ENCODE data around the gene DNMT1.

DNMT1 gene

DNA sequence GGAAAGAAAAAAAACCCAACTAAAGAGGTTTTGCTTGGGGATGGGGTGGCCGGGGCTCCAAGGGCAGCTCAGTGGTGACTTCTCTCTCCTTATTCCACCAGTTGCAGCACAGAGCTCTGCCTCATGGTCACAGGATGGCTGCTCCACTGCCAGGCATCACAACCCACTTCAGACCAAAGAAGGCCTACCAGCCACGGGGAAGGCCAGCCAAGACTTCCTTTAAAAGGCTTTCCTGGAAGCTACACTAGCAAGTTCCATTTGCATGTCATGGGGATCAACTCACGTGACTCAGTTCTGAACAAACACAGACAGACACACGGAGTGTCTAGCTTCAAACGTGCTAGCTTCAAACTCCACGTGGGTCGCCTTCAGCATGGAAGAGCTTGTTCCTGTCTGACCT, 61.8 kb downstream of the DNMT1 start:
- ATAC-seq = no peak
- TF ChIP-seq TSHZ2 (CRISPR knock-in tag; IDR thresholded peaks at IDR 0.05) (no peak), PATZ1 (CRISPR knock-in tag; IDR thresholded peaks at IDR 0.05; ENCODE audit: borderline replicate concordance) (no peak), CSRNP3 (CRISPR knock-in tag; IDR thresholded peaks at IDR 0.05) (no peak), ZNF70 (CRISPR knock-in tag; IDR thresholded peaks at IDR 0.05) (no peak), OSR1 (CRISPR knock-in tag; IDR thresholded peaks at IDR 0.05) (no peak), SNAI2 (CRISPR knock-in tag; IDR thresholded peaks at IDR 0.05) (no peak), ZNF565 (CRISPR knock-in tag; conservative IDR thresholded peaks at IDR 0.05; ENCODE audit: low read depth) (no peak), ZC3H10 (CRISPR knock-in tag; IDR thresholded peaks at IDR 0.05) (no peak), ZFP30 (CRISPR knock-in tag; IDR thresholded peaks at IDR 0.05) (no peak), TCF4 (CRISPR knock-in tag; IDR thresholded peaks at IDR 0.05; ENCODE audit: borderline replicate concordance) (no peak), PPARA (CRISPR knock-in tag; IDR thresholded peaks at IDR 0.05; ENCODE audit: borderline replicate concordance) (no peak), CSDC2 (CRISPR knock-in tag; IDR thresholded peaks at IDR 0.05) (no peak), TOX (CRISPR knock-in tag; IDR thresholded peaks at IDR 0.05; ENCODE audit: borderline replicate concordance) (no peak), BACH2 (CRISPR knock-in tag; IDR thresholded peaks at IDR 0.05; ENCODE audit: borderline replicate concordance) (no peak), ZFP3 (CRISPR knock-in tag; IDR thresholded peaks at IDR 0.05) (no peak), GLIS3 (CRISPR knock-in tag; IDR thresholded peaks at IDR 0.05) (no peak), RARB (CRISPR knock-in tag; IDR thresholded peaks at IDR 0.05) (no peak)
- TF ChIP-seq, protein P1, sequence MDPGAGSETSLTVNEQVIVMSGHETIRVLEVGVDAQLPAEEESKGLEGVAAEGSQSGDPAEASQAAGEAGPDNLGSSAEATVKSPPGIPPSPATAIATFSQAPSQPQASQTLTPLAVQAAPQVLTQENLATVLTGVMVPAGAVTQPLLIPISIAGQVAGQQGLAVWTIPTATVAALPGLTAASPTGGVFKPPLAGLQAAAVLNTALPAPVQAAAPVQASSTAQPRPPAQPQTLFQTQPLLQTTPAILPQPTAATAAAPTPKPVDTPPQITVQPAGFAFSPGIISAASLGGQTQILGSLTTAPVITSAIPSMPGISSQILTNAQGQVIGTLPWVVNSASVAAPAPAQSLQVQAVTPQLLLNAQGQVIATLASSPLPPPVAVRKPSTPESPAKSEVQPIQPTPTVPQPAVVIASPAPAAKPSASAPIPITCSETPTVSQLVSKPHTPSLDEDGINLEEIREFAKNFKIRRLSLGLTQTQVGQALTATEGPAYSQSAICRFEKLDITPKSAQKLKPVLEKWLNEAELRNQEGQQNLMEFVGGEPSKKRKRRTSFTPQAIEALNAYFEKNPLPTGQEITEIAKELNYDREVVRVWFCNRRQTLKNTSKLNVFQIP (CRISPR knock-in tag; IDR thresholded peaks at IDR 0.05; ENCODE audit: borderline replicate concordance, low read depth) = no peak

GRCh38 chr19:10126213-10126639, 68.5 kb downstream of the DNMT1 start:
- TF ChIP-seq ISL1 (CRISPR knock-in tag; IDR thresholded peaks at IDR 0.05) = no peak
- TF ChIP-seq, protein P2, sequence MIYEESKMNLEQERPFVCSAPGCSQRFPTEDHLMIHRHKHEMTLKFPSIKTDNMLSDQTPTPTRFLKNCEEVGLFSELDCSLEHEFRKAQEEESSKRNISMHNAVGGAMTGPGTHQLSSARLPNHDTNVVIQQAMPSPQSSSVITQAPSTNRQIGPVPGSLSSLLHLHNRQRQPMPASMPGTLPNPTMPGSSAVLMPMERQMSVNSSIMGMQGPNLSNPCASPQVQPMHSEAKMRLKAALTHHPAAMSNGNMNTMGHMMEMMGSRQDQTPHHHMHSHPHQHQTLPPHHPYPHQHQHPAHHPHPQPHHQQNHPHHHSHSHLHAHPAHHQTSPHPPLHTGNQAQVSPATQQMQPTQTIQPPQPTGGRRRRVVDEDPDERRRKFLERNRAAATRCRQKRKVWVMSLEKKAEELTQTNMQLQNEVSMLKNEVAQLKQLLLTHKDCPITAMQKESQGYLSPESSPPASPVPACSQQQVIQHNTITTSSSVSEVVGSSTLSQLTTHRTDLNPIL (CRISPR knock-in tag; IDR thresholded peaks at IDR 0.05; ENCODE audit: low read depth) = no peak
- no peak for TF ChIP-seq PPARA (CRISPR knock-in tag; IDR thresholded peaks at IDR 0.05; ENCODE audit: borderline replicate concordance)
- TF ChIP-seq TOX (CRISPR knock-in tag; IDR thresholded peaks at IDR 0.05; ENCODE audit: borderline replicate concordance) = no peak
- no peak for TF ChIP-seq ZNF565 (CRISPR knock-in tag; conservative IDR thresholded peaks at IDR 0.05; ENCODE audit: low read depth)
- TF ChIP-seq ARNTL (CRISPR knock-in tag; IDR thresholded peaks at IDR 0.05; ENCODE audit: borderline replicate concordance, low read depth) = no peak
- TF ChIP-seq, protein P1 (CRISPR knock-in tag; IDR thresholded peaks at IDR 0.05; ENCODE audit: borderline replicate concordance, low read depth) = no peak
- no peak for TF ChIP-seq SNAI2 (CRISPR knock-in tag; IDR thresholded peaks at IDR 0.05)
- TF ChIP-seq ZNF70 (CRISPR knock-in tag; IDR thresholded peaks at IDR 0.05) = no peak
- TF ChIP-seq OSR1 (CRISPR knock-in tag; IDR thresholded peaks at IDR 0.05) = no peak
- TF ChIP-seq TSHZ2 (CRISPR knock-in tag; IDR thresholded peaks at IDR 0.05) = no peak
- TF ChIP-seq ZFP30 (CRISPR knock-in tag; IDR thresholded peaks at IDR 0.05) = no peak
- no peak for TF ChIP-seq ZNF8 (CRISPR knock-in tag; IDR thresholded peaks at IDR 0.05)
- TF ChIP-seq ZFP3 (CRISPR knock-in tag; IDR thresholded peaks at IDR 0.05) = no peak
- no peak for TF ChIP-seq CSRNP3 (CRISPR knock-in tag; IDR thresholded peaks at IDR 0.05)
- no peak for TF ChIP-seq ZC3H10 (CRISPR knock-in tag; IDR thresholded peaks at IDR 0.05)
- no peak for TF ChIP-seq CSDC2 (CRISPR knock-in tag; IDR thresholded peaks at IDR 0.05)
- TF ChIP-seq BACH2 (CRISPR knock-in tag; IDR thresholded peaks at IDR 0.05; ENCODE audit: borderline replicate concordance) = no peak
- no peak for ATAC-seq

Measured in SK-N-SH treated with all-trans-retinoic acid at 6 μM for 48 hours (cell line).